ENCODE data around the gene ZACN. TPM values are rescaled to one million over a fixed set of nuclear protein-coding genes. Genes with fewer than 3 reads are reported as not detected.

The ZACN gene
- total RNA-seq, 1 donor from 2014 or later, result not detected

DNA sequence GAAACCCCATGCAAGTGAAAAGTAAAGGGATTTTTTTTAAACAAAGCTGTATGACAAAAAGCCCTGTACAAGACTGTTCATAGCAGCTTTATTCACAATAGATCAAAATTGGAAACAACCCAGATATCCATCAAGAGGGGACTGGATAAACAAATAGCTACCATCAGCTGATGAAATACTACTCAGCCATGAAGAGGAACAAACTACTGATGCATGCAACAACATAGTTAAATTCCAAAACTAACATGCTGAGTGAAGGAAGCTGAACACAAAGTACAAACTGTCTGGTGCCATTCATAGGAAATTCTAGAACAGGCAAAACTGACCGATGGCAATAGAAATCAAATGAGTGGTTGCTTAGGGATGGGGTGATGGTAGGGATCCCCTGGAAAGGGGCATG lies 46.9 kb downstream of the ZACN start:
- FAIRE-seq (no peak), DNase-seq (ENCODE audit: low spot score in 2 of 2) (no peak)

DNA sequence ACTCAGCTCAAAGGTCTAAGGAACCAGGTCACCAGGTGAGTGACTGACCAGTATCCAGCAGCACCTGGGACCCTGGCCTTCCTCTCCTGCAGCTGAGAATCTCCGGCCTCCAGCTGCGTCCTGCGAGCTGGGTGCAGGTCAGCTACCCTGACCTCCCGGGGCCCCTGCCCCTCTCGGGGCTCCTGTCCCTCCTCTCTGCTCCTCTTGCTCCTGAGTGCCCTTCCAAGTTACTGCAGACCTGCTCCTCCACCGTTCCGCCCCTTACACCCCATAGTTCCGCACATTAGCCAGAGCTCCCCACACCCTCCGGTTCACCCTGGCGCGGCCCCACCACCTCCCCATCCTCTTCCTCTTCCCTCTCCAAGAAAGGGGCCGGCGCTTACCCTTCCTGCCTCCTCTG lies 51.5 kb downstream of the ZACN start:
- FAIRE-seq (no peak), DNase-seq (ENCODE audit: low spot score in 2 of 2) (no peak)

DNA sequence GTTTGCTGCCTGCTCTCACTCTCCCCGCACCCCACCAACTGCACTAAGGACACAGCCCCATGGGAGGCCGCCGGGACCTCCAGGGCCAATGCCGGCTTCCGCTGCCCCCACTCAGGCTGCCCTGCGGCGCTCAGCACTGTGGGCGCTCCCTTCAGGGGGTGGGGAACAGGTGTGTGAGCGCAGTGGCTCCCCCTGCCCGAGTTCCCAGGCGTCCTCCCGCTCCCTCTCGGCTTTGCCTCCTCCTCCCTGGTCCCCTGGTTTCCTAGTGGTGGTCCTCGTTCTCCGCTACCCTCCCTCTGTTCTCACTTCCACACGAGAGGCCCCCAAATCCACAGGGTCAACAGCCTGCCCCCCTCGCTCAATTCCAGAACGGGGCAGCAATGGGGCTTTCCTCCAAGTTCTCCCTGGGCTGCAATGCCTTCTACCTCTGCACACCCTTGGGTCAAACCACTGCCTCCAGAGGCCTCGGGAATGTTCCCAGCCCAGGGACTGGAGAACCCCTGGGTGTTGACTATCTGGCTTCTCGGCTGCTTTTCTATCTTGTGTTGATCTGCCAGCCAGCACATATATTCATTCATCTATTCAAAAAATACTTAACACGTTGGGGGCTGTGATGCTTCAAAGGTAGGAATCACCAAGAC lies 52.2 kb downstream of the ZACN start:
- DNase-seq (ENCODE audit: low spot score in 2 of 2) (no peak), FAIRE-seq (no peak)

DNA sequence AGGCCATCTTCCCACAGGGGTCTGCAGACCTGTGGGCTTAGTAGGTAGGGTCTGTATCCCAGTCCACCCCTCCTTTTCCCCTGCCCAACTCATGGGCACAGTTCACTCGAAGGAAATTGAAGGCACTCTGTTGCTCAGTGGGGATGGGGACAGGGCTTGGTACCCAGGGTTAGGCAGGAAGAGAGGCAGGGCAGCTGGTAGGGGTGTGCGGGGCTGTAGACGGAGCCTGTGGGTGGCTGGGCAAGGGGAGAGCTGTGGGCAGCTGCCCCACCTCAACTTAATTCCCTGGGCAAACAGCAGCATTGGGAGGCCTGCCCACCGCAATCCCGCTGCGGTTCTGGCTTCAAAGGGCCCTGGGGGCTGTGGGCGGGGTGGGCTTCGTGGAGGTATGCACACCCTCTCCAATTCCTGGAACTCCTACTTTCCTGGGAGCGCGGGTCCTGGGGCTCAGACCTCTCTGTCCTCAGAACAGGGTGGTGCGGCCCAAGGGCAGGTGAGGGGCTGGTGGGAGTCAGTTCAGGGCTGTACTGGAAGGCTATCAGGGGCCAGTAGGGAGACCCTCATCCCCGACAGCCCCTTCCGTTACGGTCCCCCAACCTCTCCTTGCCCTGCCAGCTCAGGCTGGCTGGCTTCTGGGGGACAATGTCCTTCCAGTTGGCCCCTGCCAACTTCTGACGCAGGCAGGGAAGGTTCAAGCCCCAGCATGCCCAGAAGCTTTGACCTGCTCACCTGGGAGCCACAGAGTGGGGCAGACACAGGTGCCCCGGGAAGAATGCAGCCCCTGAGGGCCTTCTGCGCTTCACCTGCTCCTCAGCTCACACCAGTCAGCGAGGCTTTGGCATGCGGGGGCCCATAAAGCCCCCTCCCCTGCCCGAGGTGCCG lies 53.0 kb downstream of the ZACN start:
- no peak for FAIRE-seq
- no peak for DNase-seq (ENCODE audit: low spot score in 2 of 2)

Small RNA genes lying within 50 kb of the gene (small RNA-seq; reads per million reads assigned to genes)
- 0.53 reads per million, percentile 42 among the genes with 10 or more reads in this experiment for gene MIR6868

Other genes starting within 250 kb of the ZACN start
- 0.41 TPM for gene UNC13D, start 234.8 kb upstream of the ZACN start, total RNA-seq
- 22.0 TPM for gene WBP2, start 223.8 kb upstream of the ZACN start, total RNA-seq
- 13.9 TPM for gene TRIM47, start 200.6 kb upstream of the ZACN start, total RNA-seq
- 11.8 TPM for gene TRIM65, start 182.2 kb upstream of the ZACN start, total RNA-seq
- 32.2 TPM for gene MRPL38, start 174.3 kb upstream of the ZACN start, total RNA-seq
- gene FBF1, start 138.1 kb upstream of the ZACN start, total RNA-seq, result 11.4 TPM
- gene ACOX1, start 100.0 kb upstream of the ZACN start, total RNA-seq, result 98.2 TPM
- 4.9 TPM for gene TEN1, start 99.9 kb upstream of the ZACN start, total RNA-seq
- 0.41 TPM for gene CDK3, start 78.3 kb upstream of the ZACN start, total RNA-seq
- gene EVPL, start 51.9 kb upstream of the ZACN start, total RNA-seq, result not detected
- gene SRP68, start 6.7 kb upstream of the ZACN start, total RNA-seq, result 16.7 TPM
- gene GALR2, start 4.4 kb upstream of the ZACN start, total RNA-seq, result not detected
- 112 TPM for gene EXOC7, start 24.6 kb downstream of the ZACN start, total RNA-seq
- 0.82 TPM for gene FOXJ1, start 62.1 kb downstream of the ZACN start, total RNA-seq
- 18.3 TPM for gene RNF157, start 161.3 kb downstream of the ZACN start, total RNA-seq
- 3.3 TPM for gene UBALD2, start 186.2 kb downstream of the ZACN start, total RNA-seq
- 6.9 TPM for gene QRICH2, start 229.1 kb downstream of the ZACN start, total RNA-seq

Data from frontal cortex (tissue), 4 donors.